HG02884 (cell line): ENCODE data around the gene KCNAB3.

ENCODE experiments used
- ATAC-seq: cut with Tn5 transposase; IDR thresholded peaks from one replicate; pipeline ENCODE4 v1.9.1; 2021; ENCODE audit warnings: mild to moderate bottlenecking, moderate library complexity; ENCODE audit not compliant: unreplicated experiment

Gene KCNAB3

GRCh38 chr17:7943291-7943690 lies 13.6 kb upstream of the KCNAB3 start:
- ATAC-seq, result no peak

- no peak for ATAC-seq
Measured at GRCh38 chr17:7940743-7941142, 11.1 kb upstream of the KCNAB3 start.

GRCh38 chr17:7940034-7940433 lies 10.4 kb upstream of the KCNAB3 start:
- no peak for ATAC-seq

- ATAC-seq, result no peak
Measured at GRCh38 chr17:7935859-7936258, 6.2 kb upstream of the KCNAB3 start.

GRCh38 chr17:7932949-7933348 lies 3.3 kb upstream of the KCNAB3 start:
- no peak for ATAC-seq

GRCh38 chr17:7932483-7932891 lies 2.8 kb upstream of the KCNAB3 start:
- peak; percentile 6 for ATAC-seq

GRCh38 chr17:7931709-7932482 lies 2.2 kb upstream of the KCNAB3 start, which contains the start of the genes CNTROB and TRAPPC1:
Gene CNTROB (plus strand): TSS chr17:7932206. CDS start chr17:7933080, 874 bp downstream.
Gene TRAPPC1 (minus strand): TSS chr17:7931946. CDS start chr17:7931829, 117 bp downstream.
- ATAC-seq, result peak; percentile 93

- no peak for ATAC-seq
Measured at GRCh38 chr17:7930841-7931631, 1.4 kb upstream of the KCNAB3 start.

- ATAC-seq, result no peak
Measured at GRCh38 chr17:7927596-7927995, 2.1 kb downstream of the KCNAB3 start.

- ATAC-seq, result no peak
Measured at GRCh38 chr17:7922845-7923628, 6.6 kb downstream of the KCNAB3 start.

- no peak for ATAC-seq
Measured at GRCh38 chr17:7922269-7922844, 7.3 kb downstream of the KCNAB3 start.

GRCh38 chr17:7916808-7917207 lies 12.8 kb downstream of the KCNAB3 start:
- no peak for ATAC-seq

GRCh38 chr17:7916385-7916682 lies 13.3 kb downstream of the KCNAB3 start:
- no peak for ATAC-seq

GRCh38 chr17:7915611-7916384 lies 13.9 kb downstream of the KCNAB3 start, which contains the start of gene RNF227:
Gene RNF227 (minus strand): TSS chr17:7916289. CDS start chr17:7916195, 94 bp downstream.
- peak; percentile 55 for ATAC-seq

GRCh38 chr17:7915179-7915610 lies 14.5 kb downstream of the KCNAB3 start:
- ATAC-seq, result no peak

- ATAC-seq, result no peak
Measured at GRCh38 chr17:7912927-7913524, 16.6 kb downstream of the KCNAB3 start.

GRCh38 chr17:7911116-7911515 lies 18.5 kb downstream of the KCNAB3 start:
- no peak for ATAC-seq

- no peak for ATAC-seq
Measured at GRCh38 chr17:7910711-7911110, 18.9 kb downstream of the KCNAB3 start.

- ATAC-seq, result no peak
Measured at GRCh38 chr17:7910281-7910680, 19.4 kb downstream of the KCNAB3 start.

GRCh38 chr17:7909089-7909488 lies 20.6 kb downstream of the KCNAB3 start:
- ATAC-seq, result no peak
